Mammary epithelial cell (primary cell): ENCODE results near the gene TRIM47.

Experiments
- CTCF ChIP-seq, 2 donors: IDR thresholded peaks in 1 of 2; conservative IDR thresholded peaks in 1 of 2; 2 replicates each; pipeline ENCODE4 v1.5.1; 2011 to 2012; ENCODE audit warnings: inconsistent platforms in 2 of 2, low read length in 2 of 2, mild to moderate bottlenecking in 2 of 2, control low read depth in 1 of 2, low read depth in 1 of 2; ENCODE audit not compliant: insufficient read depth in 1 of 2; ENCODE audit errors: extremely low read depth in 1 of 2
- EZH2 ChIP-seq: IDR thresholded peaks from 2 replicates; pipeline ENCODE4 v1.6.1; 2012; ENCODE audit warnings: low read length, inconsistent platforms, borderline replicate concordance

GRCh38 chr17:75864448-75864871 is 13.9 kb downstream of the TRIM47 start:
- TF ChIP-seq CTCF (conservative IDR thresholded peaks at IDR 0.05 in 1 of 2, IDR thresholded peaks at IDR 0.05 in 1 of 2; ENCODE audit: extremely low read depth in 1 of 2, insufficient read depth in 1 of 2, low read depth in 1 of 2, low read length in 2 of 2) (no peak), EZH2 (no peak)
